ENCODE results near the gene MTR.

The MTR gene

GRCh38 chr1:236760480-236760879, 34.6 kb upstream of the MTR start:
- TF ChIP-seq, protein P1, sequence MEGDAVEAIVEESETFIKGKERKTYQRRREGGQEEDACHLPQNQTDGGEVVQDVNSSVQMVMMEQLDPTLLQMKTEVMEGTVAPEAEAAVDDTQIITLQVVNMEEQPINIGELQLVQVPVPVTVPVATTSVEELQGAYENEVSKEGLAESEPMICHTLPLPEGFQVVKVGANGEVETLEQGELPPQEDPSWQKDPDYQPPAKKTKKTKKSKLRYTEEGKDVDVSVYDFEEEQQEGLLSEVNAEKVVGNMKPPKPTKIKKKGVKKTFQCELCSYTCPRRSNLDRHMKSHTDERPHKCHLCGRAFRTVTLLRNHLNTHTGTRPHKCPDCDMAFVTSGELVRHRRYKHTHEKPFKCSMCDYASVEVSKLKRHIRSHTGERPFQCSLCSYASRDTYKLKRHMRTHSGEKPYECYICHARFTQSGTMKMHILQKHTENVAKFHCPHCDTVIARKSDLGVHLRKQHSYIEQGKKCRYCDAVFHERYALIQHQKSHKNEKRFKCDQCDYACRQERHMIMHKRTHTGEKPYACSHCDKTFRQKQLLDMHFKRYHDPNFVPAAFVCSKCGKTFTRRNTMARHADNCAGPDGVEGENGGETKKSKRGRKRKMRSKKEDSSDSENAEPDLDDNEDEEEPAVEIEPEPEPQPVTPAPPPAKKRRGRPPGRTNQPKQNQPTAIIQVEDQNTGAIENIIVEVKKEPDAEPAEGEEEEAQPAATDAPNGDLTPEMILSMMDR (IDR thresholded peaks at IDR 0.05; ENCODE audit: low read depth, low read length) = no peak
- TF ChIP-seq EZH2phosphoT487 (IDR thresholded peaks at IDR 0.05; ENCODE audit: low read depth) = no peak
- H3K27ac ChIP-seq (ENCODE audit: low read length) = no peak overlapping the region
- H3K36me3 ChIP-seq (replicated peaks; ENCODE audit: low read depth, low read length) = no peaks in the 10 kb centered on the region
- H3K9me3 ChIP-seq (ENCODE audit: insufficient read depth, low read length) = no peaks in the 10 kb centered on the region
- no peak overlapping the region for H3K4me2 ChIP-seq (ENCODE audit: low read length)
- no peaks in the 10 kb centered on the region for H3K79me2 ChIP-seq (ENCODE audit: low read length)
- peaks cover 17% of the 10 kb centered on the region for H3K27me3 ChIP-seq (ENCODE audit: low read depth, low read length)
- H3K9ac ChIP-seq (ENCODE audit: low read length) = no peak overlapping the region
- no peak overlapping the region for H2AFZ ChIP-seq (ENCODE audit: low read depth, low read length)
- no peaks in the 10 kb centered on the region; the same call in 1 of the 2 replicates for H3K4me1 ChIP-seq (ENCODE audit: low read length)
- no peaks in the 10 kb centered on the region for H4K20me1 ChIP-seq (ENCODE audit: insufficient read depth, low read length)
- H3K4me3 ChIP-seq (ENCODE audit: low read length) = no peak overlapping the region

DNA sequence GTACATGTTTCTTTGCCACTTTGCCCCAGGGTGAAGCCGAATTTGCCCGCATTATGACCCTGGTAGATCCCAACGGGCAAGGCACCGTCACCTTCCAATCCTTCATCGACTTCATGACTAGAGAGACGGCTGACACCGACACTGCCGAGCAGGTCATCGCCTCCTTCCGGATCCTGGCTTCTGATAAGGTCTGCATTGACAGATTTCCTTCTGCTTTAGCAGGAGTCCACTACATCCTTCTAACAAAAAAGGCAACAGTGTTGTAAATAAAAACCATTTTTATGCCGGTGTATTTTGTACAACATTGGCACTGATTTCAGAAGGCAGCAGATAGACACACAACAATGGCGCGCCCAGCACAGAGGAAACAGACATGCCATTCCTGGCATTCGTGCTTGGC, 34.1 kb upstream of the MTR start:
- TF ChIP-seq, protein P1 (IDR thresholded peaks at IDR 0.05; ENCODE audit: low read depth, low read length) = no peak
- no peak for TF ChIP-seq EZH2phosphoT487 (IDR thresholded peaks at IDR 0.05; ENCODE audit: low read depth)
- H3K4me2 ChIP-seq (ENCODE audit: low read length) = no peak overlapping the region
- peaks cover 21% of the 10 kb centered on the region for H3K27me3 ChIP-seq (ENCODE audit: low read depth, low read length)

DNA sequence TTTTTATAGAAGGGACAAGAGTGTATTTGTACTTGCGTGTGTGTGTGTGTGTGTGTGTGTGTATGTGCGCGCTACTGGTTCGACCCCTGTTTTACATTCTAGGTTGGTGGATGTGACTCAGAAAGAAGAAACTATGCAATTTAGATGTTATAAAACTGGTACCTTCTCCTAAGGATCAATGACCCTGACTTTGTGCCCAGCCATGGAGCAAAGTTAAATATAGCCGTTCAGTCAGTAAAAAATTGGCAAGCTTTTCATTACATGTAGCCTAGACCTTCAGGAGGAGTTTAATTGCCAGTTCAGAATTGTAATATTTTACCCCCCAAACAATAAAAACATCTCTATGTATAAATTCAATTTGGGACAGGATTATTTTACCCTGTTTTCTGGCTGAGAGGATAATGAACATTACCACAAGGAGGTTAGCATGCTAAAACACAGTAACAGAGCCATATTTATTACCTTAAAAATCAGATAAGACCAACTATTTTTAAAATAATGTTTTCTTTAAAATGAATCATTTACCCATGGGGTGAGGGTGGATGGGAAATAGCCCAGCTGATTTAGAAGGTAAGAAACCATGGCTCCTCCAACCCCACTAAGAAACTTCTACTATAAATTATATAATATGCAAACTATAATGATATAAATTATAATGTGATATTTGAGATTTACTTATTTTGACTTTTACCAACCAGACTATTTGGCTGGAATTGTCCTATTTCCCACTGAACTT, 33.5 kb upstream of the MTR start:
- Histone ChIP-seq H3K79me2 (ENCODE audit: low read length) (no peaks in the 10 kb centered on the region), H3K4me3 (ENCODE audit: low read length) (no peak overlapping the region), H3K36me3 (replicated peaks; ENCODE audit: low read depth, low read length) (no peaks in the 10 kb centered on the region), H3K9me3 (ENCODE audit: insufficient read depth, low read length) (no peaks in the 10 kb centered on the region), H3K9ac (ENCODE audit: low read length) (no peak overlapping the region), H4K20me1 (ENCODE audit: insufficient read depth, low read length) (no peaks in the 10 kb centered on the region), H3K27me3 (ENCODE audit: low read depth, low read length) (peaks cover 25% of the 10 kb centered on the region), H2AFZ (ENCODE audit: low read depth, low read length) (no peak overlapping the region), H3K27ac (ENCODE audit: low read length) (no peak overlapping the region), H3K4me1 (ENCODE audit: low read length) (no peaks in the 10 kb centered on the region; the same call in 1 of the 2 replicates), H3K4me2 (ENCODE audit: low read length) (no peak overlapping the region)
- no peak for TF ChIP-seq EZH2phosphoT487 (IDR thresholded peaks at IDR 0.05; ENCODE audit: low read depth)
- TF ChIP-seq, protein P1 (IDR thresholded peaks at IDR 0.05; ENCODE audit: low read depth, low read length) = no peak

More for the DNA sequence above, 34.1 kb upstream of the MTR start:
- H2AFZ ChIP-seq (ENCODE audit: low read depth, low read length) = no peak overlapping the region
- H3K4me3 ChIP-seq (ENCODE audit: low read length) = no peak overlapping the region
- H3K9me3 ChIP-seq (ENCODE audit: insufficient read depth, low read length) = no peaks in the 10 kb centered on the region
- H3K9ac ChIP-seq (ENCODE audit: low read length) = no peak overlapping the region
- no peaks in the 10 kb centered on the region for H3K79me2 ChIP-seq (ENCODE audit: low read length)
- H3K27ac ChIP-seq (ENCODE audit: low read length) = no peak overlapping the region
- no peaks in the 10 kb centered on the region; the same call in 1 of the 2 replicates for H3K4me1 ChIP-seq (ENCODE audit: low read length)
- no peaks in the 10 kb centered on the region for H4K20me1 ChIP-seq (ENCODE audit: insufficient read depth, low read length)
- H3K36me3 ChIP-seq (replicated peaks; ENCODE audit: low read depth, low read length) = no peaks in the 10 kb centered on the region

DNA sequence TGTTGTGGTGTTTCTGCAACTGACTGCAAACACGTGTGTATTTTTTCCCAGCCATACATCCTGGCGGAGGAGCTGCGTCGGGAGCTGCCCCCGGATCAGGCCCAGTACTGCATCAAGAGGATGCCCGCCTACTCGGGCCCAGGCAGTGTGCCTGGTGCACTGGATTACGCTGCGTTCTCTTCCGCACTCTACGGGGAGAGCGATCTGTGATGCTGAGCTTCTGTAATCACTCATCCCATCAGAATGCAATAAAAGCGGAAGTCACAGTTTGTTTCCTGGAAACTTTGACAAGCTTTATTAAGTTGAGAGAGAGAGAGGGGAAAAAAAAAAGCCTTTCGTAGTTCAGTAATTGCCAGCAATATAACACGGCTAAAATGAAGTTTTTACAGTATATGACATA, 32.7 kb upstream of the MTR start:
- no peaks in the 10 kb centered on the region for H4K20me1 ChIP-seq (ENCODE audit: insufficient read depth, low read length)
- H2AFZ ChIP-seq (ENCODE audit: low read depth, low read length) = no peak overlapping the region
- TF ChIP-seq EZH2phosphoT487 (IDR thresholded peaks at IDR 0.05; ENCODE audit: low read depth) = no peak
- TF ChIP-seq, protein P1 (IDR thresholded peaks at IDR 0.05; ENCODE audit: low read depth, low read length) = no peak

More for the DNA sequence above, 32.7 kb upstream of the MTR start:
- H3K9ac ChIP-seq (ENCODE audit: low read length) = no peak overlapping the region
- H3K27me3 ChIP-seq (ENCODE audit: low read depth, low read length) = peaks cover 30% of the 10 kb centered on the region
- no peak overlapping the region for H3K4me3 ChIP-seq (ENCODE audit: low read length)
- H3K9me3 ChIP-seq (ENCODE audit: insufficient read depth, low read length) = no peaks in the 10 kb centered on the region
- no peaks in the 10 kb centered on the region for H3K36me3 ChIP-seq (replicated peaks; ENCODE audit: low read depth, low read length)
- no peaks in the 10 kb centered on the region for H3K79me2 ChIP-seq (ENCODE audit: low read length)
- no peak overlapping the region for H3K27ac ChIP-seq (ENCODE audit: low read length)
- no peaks in the 10 kb centered on the region; the same call in 1 of the 2 replicates for H3K4me1 ChIP-seq (ENCODE audit: low read length)
- H3K4me2 ChIP-seq (ENCODE audit: low read length) = no peak overlapping the region
